HG03095 (cell line): Measurements from ENCODE around the gene FUBP1.
"Not testable (repeated sequence)": the region's sequence is repeated elsewhere in the genome, so short reads cannot be mapped to it uniquely, and the experiment has no call there.

Source experiments
- ATAC-seq: cut with Tn5 transposase; IDR thresholded peaks from one replicate; pipeline ENCODE4 v1.9.1; 2021; ENCODE audit warnings: moderate library complexity; ENCODE audit not compliant: unreplicated experiment

FUBP1 gene

DNA sequence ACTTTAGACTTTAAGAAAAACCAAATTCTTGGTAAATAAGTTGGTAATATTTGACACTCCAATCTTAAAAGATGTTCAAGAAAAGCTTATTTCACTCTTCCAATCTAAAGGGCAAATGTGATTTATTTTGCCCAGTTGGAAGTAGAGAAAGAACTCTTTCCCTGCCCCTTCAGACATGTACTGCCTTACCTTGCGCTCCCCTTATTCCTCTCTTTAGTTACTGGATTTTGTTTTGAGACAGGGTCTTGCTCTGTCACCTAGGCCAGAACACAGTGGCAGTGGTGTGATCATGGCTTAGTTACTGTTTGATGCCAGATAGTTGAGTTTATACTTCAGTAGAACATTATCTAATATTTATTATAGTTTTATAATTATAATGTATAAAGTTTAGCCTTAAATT, 27.5 kb downstream of the FUBP1 start:
- no peak for ATAC-seq

DNA sequence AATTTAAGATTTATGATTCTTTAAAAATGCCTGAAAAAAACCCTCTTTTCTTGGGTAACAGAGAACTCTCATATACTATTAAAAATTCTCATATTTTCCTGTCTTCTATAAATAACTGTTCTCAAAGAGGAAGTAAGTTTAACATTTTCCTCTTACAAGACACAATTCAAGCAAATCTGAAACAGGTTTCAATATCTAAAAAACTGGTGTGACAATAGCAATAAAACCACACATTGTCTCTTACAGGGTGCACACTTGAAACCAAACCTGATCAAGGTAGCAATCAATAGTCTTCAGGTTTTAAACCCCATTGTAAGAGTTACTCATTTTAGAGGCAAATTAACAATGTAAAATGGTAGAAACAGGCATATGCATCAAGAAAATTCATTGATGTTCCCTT, 28.0 kb downstream of the FUBP1 start:
- ATAC-seq: peak; percentile 66

DNA sequence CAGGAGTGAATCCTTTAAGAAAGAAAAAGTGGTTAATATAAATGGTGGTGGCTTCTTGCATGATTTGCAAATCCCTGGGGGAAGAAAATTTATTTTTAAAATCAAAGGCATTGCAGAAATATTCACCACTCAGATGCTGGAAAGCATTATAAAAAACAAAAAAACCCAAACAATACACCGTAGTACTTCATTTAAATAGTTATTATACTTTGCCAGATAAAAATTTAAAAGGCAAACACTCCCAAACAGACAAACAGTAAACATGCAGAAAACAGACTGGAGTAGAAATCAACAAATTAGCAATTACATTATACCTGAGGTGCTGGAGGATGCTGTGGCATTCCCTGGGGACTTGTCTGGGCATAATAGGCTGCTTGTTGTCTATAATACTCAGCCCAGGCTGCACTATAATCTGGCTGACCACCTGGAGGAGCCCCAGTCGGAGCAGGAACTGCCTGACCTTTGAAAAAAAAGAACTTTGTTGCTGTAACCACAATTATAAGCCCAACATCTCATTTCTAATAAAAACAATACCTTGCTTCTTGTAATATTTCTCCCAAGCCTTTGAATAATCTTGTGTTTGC, 29.9 kb downstream of the FUBP1 start:
- no peak for ATAC-seq

DNA sequence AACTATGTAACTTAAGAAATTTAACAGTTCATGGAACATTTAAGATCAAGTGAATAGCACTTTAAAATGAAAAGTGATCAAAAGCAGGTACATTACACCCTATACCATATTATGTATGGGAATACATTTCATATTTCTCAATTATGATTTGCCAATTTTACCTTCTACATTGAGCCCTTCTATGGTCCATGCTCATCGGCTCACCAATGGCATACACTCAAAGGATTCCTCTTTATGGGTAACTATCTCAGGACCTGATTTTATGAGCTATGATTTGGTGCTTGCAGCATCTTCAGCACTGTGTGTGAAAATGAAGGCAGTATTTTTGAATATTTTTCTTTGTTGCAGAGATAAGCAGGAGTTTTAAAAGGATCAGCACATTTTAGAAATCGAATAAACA, 33.5 kb downstream of the FUBP1 start:
- ATAC-seq: no peak

DNA sequence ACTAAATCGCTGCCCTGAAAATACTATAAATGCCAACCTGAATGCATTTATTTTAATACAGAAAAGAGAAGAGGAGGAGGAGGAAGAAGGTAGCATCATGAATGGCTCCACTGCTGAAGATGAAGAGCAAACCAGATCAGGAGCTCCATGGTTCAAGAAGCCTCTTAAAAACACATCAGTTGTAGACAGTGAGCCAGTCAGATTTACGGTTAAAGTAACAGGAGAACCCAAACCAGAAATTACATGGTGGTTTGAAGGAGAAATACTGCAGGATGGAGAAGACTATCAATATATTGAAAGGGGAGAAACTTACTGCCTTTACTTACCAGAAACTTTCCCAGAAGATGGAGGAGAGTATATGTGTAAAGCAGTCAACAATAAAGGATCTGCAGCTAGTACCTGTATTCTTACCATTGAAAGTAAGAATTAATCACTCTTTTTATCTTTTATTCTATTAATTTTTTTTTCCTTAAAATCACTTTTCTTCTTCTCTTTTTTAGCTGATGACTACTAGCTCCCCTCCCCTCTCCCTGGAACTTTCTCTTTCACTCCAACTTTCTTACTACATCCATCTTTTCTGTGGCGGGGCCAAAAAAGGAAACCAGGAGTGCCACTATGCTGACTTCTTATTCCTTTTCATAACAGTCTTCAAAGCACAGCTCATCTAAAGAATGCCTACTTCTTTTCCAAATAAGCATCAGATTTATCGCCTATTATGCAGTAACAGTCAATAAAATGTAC, 36.3 kb downstream of the FUBP1 start:
- ATAC-seq: no peak

DNA sequence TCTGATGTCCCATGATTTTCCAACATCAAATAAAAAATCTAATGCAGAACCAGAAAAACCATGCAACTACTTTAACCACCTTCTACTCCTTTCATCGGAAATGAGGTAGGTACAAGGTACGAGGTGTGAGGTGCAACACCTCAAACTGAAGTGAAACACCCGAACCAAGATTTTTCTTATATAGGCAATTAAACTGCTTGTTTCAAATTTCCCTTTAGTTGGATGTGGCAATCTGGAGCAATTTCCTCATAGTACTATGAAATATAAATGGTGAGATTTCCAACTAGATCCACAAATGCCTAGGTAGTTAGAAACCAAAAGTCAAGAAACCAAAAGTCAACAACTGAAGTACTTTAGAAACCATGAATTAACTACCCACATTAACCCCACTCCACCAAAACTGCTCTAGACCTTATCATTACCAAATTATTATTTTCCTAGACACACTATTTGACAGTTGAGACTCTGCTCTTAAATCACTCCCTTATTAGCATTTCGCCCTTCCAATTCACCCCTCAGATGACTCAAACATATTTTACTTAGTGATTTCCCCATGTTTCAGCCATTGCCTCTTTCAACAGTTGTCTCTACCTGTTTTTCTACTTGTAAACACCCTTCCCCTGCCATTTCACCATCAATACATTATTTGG, 37.8 kb downstream of the FUBP1 start:
- no peak for ATAC-seq

DNA sequence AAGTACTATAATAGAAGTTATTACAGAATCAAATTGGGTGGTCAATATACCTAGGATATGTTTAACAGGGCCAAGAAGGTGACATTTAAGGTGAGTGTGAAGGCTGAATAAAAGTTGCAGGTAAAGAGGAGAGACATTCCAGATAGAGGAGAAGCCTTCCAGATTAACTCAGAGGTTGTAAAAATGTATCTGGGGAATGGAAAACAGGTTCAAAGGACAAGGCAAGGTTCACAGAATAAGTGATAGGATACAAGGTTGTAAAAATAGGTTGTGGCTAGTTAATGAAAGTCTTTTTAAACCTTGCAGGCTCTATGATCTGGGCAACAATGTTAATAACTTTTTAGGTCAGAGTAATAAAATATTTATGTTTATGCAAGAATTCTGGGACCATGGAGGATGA, 40.2 kb downstream of the FUBP1 start:
- no peak for ATAC-seq

DNA sequence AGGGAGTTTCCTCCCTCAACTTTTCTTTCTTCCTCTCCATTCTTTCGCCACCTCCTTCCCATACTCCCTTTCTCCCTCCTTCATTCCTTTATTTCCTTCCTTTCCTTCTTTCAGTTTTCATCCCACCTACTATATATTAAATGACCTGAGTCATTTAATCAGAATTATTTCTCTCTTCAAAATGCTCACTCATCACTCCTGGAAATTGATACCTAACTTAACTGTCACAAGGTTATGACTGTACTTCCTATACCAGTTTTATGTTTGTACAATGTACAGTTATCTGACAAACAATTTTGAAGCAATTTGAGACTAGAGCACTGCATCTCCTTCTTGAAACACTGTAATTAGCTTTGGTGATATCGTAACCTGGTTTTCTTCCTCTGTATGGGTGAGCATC, 49.1 kb downstream of the FUBP1 start:
- ATAC-seq: no peak

DNA sequence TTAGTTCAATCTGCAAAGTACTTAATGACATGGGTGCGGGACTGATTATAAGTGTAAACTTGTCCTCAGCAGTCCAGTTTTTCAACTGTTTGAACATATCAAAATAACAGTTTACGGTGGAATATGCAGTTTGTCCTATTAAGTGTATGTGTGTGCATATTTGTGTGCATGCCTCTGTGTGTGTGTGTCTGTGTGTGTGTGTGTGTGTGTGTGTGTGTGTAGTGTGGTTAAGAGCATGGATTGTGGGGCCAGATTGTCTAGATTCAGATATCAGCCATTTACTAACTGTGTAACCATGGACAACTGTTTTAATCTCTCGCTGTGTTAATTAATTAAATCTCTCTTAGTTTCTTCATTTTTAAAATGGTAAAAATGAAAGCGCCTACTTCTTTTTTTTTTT, 51.5 kb downstream of the FUBP1 start:
- ATAC-seq: peak; percentile 10

DNA sequence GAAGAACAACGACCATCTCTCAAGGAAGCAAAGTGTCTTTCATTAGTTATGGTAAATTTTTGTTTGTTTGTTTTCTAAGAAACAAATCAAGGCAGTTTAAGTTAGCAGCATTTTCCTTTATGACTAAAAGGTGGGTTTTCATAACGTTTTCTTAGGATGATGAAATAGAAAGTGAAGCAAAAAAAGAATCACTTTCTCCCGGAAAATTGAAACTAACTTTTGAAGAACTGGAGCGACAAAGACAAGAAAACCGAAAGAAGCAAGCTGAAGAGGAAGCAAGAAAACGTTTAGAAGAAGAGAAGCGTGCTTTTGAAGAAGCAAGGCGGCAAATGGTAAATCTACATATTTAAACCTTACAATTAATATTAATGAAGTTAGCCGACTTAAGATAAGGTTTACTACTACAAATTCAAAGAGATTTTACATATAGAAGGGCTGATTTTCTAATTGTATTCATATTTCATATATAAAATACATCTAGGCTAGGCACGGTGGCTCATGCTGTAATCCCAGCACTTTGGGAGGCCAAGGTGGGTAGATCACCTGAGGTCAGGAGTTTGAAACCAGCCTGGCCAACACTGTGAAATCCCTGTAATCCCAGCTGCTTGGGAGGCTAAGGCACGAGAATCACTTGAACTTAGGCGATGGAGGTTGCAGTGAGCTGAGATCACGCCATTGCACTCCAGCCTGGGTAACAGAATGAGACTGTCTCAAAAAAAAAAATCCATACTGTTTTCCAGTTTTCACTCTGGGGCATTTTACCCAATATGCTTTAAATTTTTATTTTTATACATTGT, 52.1 kb downstream of the FUBP1 start:
- ATAC-seq: peak; percentile 63

DNA sequence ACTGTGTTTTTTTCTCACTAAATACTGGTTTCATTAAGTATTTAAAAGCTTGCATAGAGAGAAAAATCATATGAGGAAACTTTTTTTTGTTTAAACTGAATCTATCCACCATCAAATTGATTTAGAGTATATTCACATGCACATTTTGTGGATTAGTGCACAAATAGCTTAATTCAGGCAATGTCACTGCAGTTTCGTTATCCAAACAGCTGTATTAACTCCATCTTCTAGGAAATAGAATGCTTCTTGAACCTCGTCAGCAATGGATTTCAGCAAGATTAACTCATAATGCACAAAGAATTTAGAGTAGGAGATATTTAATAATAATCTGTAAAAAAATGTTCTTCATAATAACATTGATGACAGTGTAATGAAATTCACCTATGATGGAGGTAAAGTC, 52.9 kb downstream of the FUBP1 start:
- no peak for ATAC-seq

DNA sequence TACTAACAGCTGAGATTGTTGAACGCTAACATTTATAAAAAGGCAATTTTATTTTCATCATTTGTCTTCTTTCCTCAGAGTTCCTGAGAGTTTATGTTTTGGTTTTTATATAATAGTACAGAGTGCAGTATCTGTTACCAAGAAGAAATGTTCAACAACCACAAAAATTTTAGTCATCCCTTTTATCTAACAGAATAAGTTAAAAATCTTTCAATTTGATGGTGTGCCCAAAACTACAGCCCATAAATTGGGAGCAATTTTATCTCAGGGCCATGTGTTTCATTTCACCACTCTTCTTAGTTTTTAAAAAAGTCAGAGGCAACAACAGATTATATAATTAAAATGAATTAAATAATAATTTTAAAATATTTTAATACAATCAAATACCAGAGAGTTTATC, 53.4 kb downstream of the FUBP1 start:
- ATAC-seq: no peak

DNA sequence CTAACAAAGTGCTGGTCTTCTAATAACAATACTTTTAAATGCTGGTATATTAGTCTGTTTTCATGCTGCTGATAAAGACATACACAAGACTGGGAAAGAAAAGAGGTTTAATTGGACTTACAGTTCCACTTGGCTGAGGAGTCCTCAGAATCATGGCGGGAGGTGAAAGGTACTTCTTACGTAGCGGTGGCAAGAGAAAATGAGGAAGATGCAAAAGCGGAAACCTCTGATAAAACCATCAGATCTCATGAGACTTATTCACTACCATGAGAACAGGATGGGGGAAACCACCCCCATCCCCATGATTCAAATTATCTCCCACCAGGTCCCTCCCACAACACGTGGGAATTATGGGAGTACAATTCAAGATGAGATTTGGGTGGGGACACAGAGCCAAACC, 60.0 kb downstream of the FUBP1 start:
- ATAC-seq: not testable (repeated sequence)

DNA sequence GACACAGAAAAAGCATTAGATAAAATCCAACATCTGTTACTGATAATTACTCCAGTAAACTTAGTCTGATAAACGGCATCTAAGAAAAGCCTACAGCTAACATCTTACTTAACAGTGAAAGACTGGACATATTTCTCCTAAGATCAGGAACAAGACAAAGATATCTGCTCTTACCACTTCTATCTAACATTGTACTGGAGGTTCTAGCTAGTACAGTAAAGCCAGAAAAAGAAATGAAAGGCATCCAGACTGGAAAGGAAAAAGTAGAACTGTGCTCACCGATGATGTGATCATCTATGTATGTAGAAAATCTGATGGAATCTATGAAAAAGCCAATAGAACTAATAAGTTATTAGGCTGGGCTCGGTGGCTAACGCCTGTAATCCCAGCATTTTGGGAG, 68.8 kb downstream of the FUBP1 start:
- ATAC-seq: no peak

DNA sequence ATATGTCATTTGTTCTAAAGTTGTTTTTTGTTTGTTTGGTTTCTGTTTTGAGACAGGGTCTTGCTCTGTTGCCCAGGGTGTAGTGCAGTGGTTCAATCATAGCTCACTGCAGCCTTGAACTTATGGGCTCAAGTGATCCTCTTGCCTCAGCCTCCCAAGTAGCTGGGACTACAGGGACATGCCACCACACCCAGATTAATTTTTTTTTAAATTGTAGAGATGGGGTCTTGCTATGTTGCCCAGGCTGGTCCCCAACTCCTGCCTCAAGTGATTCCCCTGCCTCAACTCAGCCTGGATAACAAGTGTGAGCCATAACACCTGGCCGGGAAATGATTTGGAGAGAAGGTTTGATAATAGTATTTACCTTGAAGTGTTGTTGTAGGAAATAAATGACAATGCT, 72.2 kb downstream of the FUBP1 start:
- no peak for ATAC-seq

DNA sequence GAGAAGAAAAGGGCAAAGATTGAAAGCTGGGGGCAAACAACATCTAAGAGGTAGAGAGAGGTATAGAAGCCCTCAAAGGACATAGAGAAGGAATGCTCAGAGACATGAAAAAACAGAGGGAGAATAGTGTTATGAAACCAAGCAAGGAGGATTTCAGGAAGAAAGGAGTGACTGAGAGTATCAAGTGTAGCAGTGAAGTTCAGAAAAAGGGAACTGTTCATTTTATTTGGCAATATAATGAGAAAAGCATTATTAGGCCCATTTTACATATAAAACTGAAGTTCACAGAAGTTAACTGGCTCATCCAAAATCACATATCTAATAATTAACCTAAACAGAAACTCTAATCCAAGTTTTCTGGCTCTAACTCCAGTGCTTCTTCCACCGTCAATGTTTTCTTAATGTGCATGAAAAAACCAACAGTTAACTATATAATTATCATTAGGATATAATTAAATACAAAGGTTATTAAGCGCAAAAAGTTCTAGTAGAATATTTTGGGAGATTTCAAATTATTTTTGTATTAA, 72.8 kb downstream of the FUBP1 start:
- ATAC-seq: no peak

DNA sequence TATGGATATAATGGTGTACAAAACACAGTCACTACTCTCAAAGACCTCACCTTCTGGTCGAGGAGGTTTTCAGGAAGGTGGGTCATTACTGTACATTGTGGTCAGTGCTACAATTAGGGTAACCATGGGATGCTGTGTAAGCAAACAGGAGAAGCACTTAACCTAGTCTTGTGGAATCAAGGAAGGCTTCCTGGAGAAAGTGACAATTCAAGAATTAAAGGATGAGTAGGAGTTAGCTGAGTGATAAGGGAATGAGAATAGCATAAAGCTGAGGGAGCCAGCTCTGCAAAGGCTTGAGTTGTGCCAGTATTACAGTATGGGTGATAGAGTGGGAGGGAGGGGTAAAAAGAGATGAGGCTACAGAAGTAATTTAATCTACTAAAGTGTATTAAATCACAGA, 73.3 kb downstream of the FUBP1 start:
- ATAC-seq: no peak

DNA sequence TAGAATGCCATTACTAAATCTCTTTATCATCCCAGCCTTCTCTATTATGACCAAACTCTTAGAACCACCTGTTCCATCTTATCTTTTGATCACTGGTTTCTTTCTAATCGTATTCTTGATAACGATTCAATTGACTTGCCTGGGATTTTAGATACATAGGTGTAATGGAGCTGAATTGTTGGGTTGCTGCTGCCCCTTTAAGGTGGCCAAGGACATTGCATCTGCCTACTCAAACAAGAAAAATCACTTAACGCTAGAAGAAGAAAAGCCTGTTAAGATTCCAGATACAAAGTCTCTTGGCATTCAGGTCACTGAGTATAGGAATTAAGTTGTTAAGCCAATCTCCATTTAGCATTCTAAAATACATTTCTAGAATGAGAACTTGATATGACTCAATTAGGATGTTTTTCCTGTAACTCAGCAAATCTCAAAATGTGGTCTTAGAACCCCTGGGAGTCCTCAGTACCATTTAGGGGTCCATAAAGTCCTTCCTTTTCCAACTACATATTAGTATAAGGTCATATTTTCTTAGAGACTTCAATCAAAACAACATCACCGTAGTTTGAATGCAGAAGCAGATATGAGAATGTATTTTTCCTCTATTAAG, 78.1 kb downstream of the FUBP1 start:
- no peak for ATAC-seq

DNA sequence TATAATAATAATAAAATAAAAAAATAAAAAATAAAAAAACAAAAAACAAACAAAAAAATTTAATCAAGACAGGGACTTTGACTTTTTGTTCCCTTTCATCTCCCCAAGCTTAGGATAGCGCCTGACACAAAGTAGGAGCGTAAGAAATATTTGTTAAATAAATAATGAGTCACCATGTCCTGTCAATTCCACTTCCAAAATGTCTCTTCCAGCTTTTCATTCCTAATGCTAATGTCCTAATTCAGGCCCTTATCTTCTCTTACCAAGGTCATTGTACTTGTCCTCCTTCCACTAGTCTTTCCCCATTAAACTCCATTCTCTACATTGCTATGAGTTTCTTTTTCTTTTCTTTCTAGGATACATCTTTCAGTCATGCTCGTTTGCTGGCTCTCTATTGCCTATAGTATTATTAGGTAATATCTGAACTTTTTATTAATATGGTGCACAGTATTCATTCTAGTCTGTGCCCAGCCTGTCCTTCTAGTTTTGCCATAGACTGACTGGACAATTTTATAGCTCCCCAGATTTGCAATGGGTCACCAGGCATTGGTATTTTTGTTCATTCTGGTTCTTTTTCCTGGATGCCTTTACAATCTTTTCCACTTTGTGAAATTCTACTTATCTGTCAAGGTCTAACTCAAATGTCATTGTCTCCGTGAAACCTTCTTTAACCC, 79.1 kb downstream of the FUBP1 start:
- no peak for ATAC-seq
